Melanocyte of skin (primary cell): ENCODE measurements around the gene GLO1. TPM values are rescaled to one million over a fixed set of nuclear protein-coding genes. Genes with fewer than 3 reads are reported as not detected.

Source experiments
- total RNA-seq, 2 donors: library from RNA; depleted of rRNA; stranded (reverse); fragments of >200 nt; gene quantifications; 2 replicates each; pipeline ENCODE4 v1.2.3, GENCODE V29; 2012

The GLO1 gene
- total RNA-seq = 100 to 1,000 TPM; 113 to 178 TPM

DNA sequence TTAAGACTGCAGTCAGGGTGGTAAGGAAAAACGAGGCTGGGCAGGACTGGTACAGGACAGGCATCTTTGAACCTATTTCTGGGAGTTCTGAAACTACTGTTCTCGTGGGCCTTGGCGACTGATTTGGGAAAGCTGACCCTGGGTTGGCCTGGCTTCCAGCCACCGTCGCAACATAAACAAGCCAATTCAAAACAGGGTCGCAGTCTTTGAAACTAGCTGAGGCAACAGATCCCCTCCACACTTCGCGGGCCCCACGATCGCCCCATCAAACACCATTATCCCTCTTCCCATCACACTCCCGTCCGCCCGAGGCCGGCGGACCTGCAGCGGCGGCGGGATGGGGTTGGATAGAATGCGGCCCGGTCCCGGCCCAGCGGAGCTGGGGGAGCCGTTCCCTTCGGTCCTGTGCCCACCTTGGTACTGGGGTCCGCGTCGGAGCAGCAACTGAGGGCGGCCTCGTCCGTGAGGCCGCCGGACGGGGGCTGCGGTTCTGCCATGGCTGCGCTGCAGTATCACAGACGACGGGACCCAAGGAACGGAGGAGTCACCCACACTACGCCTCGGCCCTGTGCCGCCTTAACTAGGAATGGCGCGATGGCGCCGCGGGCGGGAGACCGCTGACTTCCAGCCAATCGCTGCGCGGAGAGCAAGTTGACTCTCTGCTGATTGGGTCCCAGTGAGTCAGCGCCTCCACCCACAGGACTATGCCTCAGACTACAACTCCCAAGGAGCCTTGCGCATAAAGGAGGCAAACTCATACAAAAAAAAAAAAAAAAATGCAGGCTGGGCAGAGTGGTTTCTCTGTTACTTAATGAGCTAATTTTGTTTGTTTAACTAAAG is at the start of gene GLO1:
TSS of gene GLO1 (minus strand) at position 588 of the 840 bp plus-strand sequence. CDS start at position 497, 91 bp downstream.

DNA sequence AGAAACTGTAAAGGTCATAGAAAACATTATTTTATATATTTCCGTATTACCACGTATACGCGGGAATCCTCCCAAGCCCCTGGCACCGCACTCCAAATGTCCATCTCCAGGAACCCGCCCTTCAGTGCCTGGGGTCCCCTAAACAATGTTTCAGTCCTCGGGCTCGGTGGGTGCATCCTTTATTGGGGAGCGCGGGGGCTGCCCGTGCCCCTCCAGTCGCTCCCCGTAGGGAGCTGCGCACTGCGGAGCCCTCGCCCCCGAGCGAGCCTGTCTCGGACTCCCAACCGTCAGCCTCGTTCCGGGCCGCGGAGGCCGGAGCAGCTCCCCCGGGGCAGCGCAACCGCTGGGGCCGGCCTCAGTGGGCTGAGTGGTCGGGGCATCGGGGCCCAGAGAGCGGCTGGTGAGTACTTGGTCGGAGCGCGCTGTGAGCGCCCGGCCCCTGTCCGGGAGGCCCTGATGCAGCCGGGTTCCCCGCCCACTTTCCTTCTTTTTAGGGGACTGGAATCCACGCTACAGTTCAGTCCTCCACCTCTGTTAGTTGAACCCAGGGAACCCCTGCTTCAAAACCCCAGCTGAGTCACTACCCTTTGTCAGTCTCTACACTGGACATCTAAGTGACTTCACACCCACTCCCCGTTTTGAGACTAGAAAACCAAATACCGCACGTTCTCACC is 12.2 kb upstream of the GLO1 start, which contains the start of gene DNAH8:
TSS of gene DNAH8 (plus strand) at position 296 of the 674 bp plus-strand sequence. CDS start 7,499 bp downstream, outside the sequence.

DNA sequence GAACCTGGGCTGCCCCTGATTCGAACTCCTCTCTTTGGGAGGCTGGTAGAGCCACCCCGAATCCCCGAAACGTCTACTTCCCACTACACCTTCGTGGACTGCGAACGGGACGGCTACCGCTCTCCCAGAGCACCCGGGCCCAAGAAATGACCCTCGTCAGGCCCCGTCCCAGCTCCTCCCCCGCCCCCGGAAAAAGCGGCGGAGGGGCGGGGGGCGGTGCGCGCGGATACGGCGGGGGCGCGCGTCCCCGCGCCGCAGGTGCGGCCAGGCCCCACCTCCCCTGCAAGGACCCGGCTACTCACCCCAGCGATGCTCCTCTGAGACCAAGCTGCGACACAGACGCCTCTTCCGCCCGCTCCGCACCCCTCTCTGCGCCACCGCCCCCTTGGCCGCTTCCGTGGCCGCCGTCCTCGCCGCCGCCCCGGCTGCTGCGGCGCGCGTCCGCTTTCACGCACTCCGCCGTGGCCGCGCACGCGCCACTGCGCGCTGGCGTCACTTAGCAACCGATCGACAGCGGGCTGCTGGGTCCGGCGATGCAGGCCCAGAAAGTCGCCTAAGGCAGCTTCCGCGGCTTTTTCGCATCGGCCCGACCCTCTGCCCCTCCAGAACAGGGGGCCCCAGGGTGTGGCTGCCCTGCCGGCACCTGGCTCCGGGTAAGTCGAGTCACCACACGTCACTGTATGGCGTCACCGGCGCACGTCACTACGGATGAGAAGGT is 63.3 kb downstream of the GLO1 start, which contains the start of gene BTBD9:
TSS of gene BTBD9 (minus strand) at position 432 of the 718 bp plus-strand sequence.

Other genes with a start within 250 kb of the GLO1 start
- 10 to 100 TPM; 10.7 to 14.3 TPM for gene BTBD9, start 63.2 kb downstream of the GLO1 start, total RNA-seq
- gene DNAH8, start 12.2 kb upstream of the GLO1 start, total RNA-seq = not detected